Lower leg skin (tissue), 4 donors: ENCODE data around the gene CYP26C1. TPM values are rescaled to one million over a fixed set of nuclear protein-coding genes. Genes with fewer than 3 reads are reported as not detected.

Experiments used
- DNase-seq, 2 donors: peaks; one replicate each; pipeline ENCODE4 v3.0.0-alpha.2; 2019; ENCODE audit warnings: low spot score in 2 of 2
- H3K4me3 ChIP-seq: fragments of 200-600 bp; sonication (generic); 2 replicates; pipeline ENCODE4 v1.5.1; 2017; ENCODE audit warnings: mild to moderate bottlenecking, low read depth; ENCODE audit not compliant: poor library complexity, severe bottlenecking
- POLR2A ChIP-seq, 2 donors: fragments of 450-650 bp; IDR thresholded peaks; one replicate each; pipeline ENCODE4 v1.6.1; 2016 to 2017; ENCODE audit warnings: antibody characterized with exemption in 2 of 2, mild to moderate bottlenecking in 1 of 2, moderate library complexity in 1 of 2
- WGBS, 2 donors: methylation state at CpG; one replicate each; pipeline ENCODE4 v1.1.5; 2018; 5-methylcytosine and 5-hydroxymethylcytosine counted together
- intact Hi-C: fragments of 100-400 bp; cut with DNase I; formaldehyde crosslinking; loops from one replicate; pipeline ENCODE4 v1.15.0; 2023; ENCODE audit warnings: low total_unique reads
- total RNA-seq, 4 donors: library from RNA; depleted of rRNA; stranded (reverse); fragments of >200 nt; gene quantifications; one replicate each; pipeline ENCODE4 v1.1.0, GENCODE V29; 2016
- TF ChIP-seq, protein P1 (sequence below), 3 donors: fragments of 450-650 bp; IDR thresholded peaks; one replicate each; pipeline ENCODE4 v1.5.1; 2016; ENCODE audit warnings: antibody characterized with exemption in 3 of 3, mild to moderate bottlenecking in 3 of 3, moderate library complexity in 2 of 3

CYP26C1 gene, protein sequence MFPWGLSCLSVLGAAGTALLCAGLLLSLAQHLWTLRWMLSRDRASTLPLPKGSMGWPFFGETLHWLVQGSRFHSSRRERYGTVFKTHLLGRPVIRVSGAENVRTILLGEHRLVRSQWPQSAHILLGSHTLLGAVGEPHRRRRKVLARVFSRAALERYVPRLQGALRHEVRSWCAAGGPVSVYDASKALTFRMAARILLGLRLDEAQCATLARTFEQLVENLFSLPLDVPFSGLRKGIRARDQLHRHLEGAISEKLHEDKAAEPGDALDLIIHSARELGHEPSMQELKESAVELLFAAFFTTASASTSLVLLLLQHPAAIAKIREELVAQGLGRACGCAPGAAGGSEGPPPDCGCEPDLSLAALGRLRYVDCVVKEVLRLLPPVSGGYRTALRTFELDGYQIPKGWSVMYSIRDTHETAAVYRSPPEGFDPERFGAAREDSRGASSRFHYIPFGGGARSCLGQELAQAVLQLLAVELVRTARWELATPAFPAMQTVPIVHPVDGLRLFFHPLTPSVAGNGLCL
- not detected for total RNA-seq

DNA sequence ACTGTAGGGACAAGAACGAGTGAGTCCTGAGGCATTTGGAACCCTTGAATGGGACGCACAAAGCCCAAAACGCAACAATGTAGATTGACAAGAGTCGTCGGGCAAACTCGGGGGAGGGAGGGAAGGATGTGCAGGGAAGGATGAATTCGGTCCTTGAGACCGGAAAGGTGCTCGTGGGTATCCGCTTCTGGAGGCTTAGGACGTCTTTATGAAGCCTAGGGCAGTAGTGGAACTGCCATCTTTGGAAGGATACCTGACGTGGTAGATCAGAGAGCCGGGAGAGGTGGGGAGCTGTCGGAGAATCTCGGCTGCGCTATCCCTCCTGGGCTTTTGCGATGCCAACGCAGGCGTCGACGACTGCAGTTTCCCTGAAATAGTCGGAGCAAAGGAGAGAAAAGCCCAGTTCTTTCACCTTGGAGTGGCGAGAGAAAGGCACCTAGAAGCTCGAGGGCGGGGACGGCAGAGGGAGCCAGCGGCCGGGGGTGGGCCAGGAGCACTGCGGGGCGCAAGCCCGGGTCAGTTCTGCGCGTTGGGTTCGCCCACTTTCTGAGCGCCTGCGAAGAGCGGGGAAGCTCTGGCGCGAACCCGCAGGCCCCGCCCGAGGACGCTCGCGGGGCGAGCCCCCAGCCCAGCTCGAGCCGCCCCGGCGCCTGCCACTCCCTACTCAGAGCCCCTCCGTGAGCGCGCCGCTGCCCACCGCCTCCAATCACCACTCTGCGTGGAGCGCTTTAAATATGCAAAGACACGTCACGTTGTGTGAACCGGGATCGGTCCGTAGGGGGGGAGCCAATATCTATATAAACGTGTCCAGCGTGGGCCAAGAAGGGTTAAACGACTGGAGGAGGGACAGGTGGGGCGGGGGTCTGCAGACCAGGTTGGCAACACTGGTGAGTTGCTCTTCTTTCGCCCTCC is at the start of gene CYP26C1:
Gene CYP26C1, plus strand, starts transcription at position 824 of the 912 bp plus-strand sequence. CDS start 466 bp downstream, outside the sequence.
- 16 to 28% methylated on average over 53 to 67 of the region's 67 CpGs for WGBS, 2 donors
- intact Hi-C loops: no loop called here
- TF ChIP-seq, protein P1, sequence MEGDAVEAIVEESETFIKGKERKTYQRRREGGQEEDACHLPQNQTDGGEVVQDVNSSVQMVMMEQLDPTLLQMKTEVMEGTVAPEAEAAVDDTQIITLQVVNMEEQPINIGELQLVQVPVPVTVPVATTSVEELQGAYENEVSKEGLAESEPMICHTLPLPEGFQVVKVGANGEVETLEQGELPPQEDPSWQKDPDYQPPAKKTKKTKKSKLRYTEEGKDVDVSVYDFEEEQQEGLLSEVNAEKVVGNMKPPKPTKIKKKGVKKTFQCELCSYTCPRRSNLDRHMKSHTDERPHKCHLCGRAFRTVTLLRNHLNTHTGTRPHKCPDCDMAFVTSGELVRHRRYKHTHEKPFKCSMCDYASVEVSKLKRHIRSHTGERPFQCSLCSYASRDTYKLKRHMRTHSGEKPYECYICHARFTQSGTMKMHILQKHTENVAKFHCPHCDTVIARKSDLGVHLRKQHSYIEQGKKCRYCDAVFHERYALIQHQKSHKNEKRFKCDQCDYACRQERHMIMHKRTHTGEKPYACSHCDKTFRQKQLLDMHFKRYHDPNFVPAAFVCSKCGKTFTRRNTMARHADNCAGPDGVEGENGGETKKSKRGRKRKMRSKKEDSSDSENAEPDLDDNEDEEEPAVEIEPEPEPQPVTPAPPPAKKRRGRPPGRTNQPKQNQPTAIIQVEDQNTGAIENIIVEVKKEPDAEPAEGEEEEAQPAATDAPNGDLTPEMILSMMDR (IDR thresholded peaks at IDR 0.05): no peak
- TF ChIP-seq POLR2A (IDR thresholded peaks at IDR 0.05): no peak
- H3K4me3 ChIP-seq: no peak within 1 kb of the TSS
- DNase-seq: no peak

DNA sequence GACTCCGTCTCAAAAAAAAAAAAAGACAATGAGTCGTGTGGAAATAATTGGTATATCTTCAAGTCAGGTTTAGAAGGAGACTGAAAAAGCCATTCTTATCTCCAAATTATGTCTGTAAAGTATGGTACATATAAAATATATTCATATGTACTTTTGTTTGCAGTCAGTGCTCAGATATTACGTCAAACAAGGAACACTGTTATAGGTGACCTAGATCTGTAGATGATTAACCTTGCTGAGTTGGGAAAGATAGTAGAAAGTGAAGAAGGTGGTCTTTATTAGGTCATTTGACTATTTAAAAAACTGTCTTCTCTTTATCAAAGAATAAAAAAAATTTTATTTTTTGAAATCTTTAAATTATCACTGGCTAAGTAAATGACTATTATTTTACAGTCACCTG is 44.9 kb upstream of the CYP26C1 start:
- no peak for TF ChIP-seq POLR2A (IDR thresholded peaks at IDR 0.05)
- TF ChIP-seq, protein P1 (IDR thresholded peaks at IDR 0.05): no peak
- DNase-seq: no peak
- intact Hi-C loops: no loop called here
- 93 to 95% methylated on average over 3 of the region's 3 CpGs for WGBS, 2 donors
- H3K4me3 ChIP-seq: no peak overlapping the region

DNA sequence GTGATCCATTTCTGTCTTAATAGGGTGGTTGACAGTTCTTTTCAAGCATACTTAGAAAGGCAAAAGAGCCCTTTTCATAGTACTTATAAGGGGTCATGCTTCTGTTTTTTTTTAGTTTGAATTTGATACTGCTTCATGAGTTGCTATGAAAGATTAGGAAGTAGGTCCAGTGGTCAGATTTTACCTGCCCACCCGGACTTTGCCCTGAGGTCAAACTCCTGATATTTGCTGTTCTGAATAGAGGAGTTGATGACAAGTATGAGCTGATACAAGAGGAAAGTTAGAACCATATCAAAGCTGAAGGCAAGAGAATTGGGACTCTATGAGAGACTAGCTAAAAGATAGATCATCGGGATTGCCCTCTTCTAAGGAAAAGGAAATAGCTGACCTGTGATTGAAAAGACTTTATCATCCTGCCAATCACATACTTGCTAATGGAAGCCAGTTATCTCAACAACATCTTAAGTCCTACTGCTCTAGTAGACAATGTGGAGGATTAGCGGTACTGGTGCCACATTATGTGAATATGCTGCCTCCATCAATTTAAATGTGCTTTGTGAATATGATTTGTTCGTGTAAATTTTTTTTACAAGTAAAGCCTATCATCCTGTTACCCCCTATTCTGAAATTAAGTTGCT is 37.5 kb upstream of the CYP26C1 start:
- intact Hi-C loops: no loop called here
- 89 to 92% methylated on average over 4 of the region's 4 CpGs for whole genome bisulfite sequencing, 2 donors
- TF ChIP-seq, protein P1 (IDR thresholded peaks at IDR 0.05): no peak
- TF ChIP-seq POLR2A (IDR thresholded peaks at IDR 0.05): no peak
- H3K4me3 ChIP-seq: no peak overlapping the region
- DNase-seq: no peak

DNA sequence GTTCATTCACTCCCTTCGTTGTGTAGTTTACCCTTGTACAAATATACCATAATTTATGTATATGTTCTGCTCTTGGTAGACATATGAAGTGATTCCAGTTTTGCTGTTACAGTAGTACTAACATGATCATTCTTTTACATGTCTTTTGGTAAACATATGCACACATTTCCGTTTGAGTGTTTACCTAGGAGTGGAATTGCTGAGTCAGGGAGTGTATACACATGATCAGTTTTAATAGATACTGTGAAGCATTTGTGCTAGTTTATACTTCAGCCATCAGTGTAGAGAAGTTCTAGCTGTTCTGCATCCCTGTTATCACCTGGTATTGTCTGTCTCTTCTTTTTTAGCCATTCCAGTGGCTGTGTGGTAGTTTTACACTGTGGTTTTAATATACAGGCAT is 34.5 kb upstream of the CYP26C1 start:
- 75 to 78% methylated on average over 2 of the region's 2 CpGs for WGBS, 2 donors
- DNase-seq: no peak
- TF ChIP-seq, protein P1 (IDR thresholded peaks at IDR 0.05): no peak
- TF ChIP-seq POLR2A (IDR thresholded peaks at IDR 0.05): no peak
- no peak overlapping the region for H3K4me3 ChIP-seq
- intact Hi-C loops: no loop called here

DNA sequence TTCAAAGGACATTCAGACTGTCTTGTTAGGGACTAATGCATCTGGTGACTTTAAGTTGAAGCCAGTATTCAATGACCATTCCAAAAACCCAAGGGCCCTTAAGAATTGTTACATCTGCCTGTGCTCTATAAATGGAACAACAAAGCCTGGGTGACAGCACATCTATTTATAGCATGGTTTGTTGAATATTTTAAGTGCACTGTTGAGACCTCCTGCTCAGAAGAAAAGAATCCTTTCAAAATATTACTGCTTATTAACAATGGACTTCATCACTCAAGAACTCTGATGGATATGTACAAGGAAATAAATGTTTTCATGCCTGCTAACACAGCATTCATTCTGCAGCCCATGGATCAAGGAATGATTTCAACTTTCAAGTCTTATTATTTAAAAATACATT is 33.1 kb upstream of the CYP26C1 start:
- H3K4me3 ChIP-seq: no peak overlapping the region
- TF ChIP-seq POLR2A (IDR thresholded peaks at IDR 0.05): no peak
- TF ChIP-seq, protein P1 (IDR thresholded peaks at IDR 0.05): no peak
- no peak for DNase-seq
- intact Hi-C loops: no loop called here
